ENCODE results near the gene WFDC6.

DNA sequence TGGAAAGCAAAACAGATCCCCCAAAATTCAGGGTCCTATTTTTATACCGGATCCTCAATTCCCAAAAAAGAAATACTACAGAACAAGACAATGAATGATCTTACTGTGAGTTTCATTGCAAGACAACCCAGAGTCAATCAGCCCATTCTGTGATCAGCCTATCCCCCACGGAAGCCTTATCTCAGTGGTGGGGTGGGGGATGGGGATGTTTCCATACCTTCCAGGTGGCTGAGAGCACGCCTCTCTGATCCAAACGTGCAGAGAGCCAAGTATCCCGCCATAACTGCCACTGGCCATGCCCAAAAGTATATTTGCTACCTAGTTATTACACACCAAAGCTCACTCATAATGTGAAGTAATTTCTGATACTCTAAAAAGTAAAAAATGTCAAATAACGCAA, 54.6 kb downstream of the WFDC6 start:
- TF ChIP-seq, protein P1, sequence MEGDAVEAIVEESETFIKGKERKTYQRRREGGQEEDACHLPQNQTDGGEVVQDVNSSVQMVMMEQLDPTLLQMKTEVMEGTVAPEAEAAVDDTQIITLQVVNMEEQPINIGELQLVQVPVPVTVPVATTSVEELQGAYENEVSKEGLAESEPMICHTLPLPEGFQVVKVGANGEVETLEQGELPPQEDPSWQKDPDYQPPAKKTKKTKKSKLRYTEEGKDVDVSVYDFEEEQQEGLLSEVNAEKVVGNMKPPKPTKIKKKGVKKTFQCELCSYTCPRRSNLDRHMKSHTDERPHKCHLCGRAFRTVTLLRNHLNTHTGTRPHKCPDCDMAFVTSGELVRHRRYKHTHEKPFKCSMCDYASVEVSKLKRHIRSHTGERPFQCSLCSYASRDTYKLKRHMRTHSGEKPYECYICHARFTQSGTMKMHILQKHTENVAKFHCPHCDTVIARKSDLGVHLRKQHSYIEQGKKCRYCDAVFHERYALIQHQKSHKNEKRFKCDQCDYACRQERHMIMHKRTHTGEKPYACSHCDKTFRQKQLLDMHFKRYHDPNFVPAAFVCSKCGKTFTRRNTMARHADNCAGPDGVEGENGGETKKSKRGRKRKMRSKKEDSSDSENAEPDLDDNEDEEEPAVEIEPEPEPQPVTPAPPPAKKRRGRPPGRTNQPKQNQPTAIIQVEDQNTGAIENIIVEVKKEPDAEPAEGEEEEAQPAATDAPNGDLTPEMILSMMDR (IDR thresholded peaks at IDR 0.05): no peak
- TF ChIP-seq POLR2A (IDR thresholded peaks at IDR 0.05): no peak

All from heart left ventricle (tissue), 13 donors.